ENCODE data around the gene AIMP1. TPM values are rescaled to one million over a fixed set of nuclear protein-coding genes. Genes with fewer than 3 reads are reported as not detected.
A peak's percentile ranks its signal among the peaks of the same experiment; 100 is the strongest.

Gene AIMP1
- total and polyA plus RNA-seq, 7 experiments from 2014 or later: 44.2 to 79.0 (median 57.4) TPM

DNA sequence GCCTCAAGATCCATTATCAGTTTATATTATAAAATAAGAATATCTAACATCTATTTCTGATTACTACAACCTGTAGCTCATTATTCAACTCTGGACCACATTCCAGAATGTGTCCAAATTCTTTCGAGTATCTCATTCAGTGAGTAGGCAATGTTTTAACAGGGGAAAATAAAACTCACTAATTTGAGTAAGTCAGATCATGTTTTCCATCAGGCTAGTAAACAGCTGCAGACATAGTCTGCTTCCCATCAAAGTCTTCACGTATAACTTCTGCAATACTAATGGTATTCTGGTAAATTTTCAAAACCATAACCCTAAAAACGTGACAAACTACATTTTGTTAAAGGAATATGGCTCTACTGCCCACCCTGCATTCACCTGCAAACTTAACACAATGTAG, 32.1 kb upstream of the AIMP1 start:
- Histone ChIP-seq H3K4me3 (ENCODE audit: low read length) (no peak overlapping the region), H3K9me3 (ENCODE audit: control insufficient read depth in 2 of 3, low read length in 3 of 3) (no peaks in the 10 kb centered on the region), H3K4me1 (ENCODE audit: control insufficient read depth in 2 of 2, insufficient read depth in 2 of 2, low read length in 2 of 2) (no peaks in the 10 kb centered on the region), H3K36me3 (ENCODE audit: control insufficient read depth in 2 of 3, insufficient read depth in 3 of 3, low read length in 3 of 3) (peaks cover 0 to 8% (median 0%) of the 10 kb centered on the region in 3 experiments), H3K27ac (ENCODE audit: low read depth, low read length) (no peak overlapping the region), H3K27me3 (ENCODE audit: control insufficient read depth in 2 of 2, insufficient read depth in 2 of 2, low read length in 2 of 2) (no peaks in the 10 kb centered on the region)
- peak overlapping the region in 1 of 9 donors; percentile 20 for H3K27ac Mint-ChIP-seq
- ATAC-seq (no peak), DNase-seq (no peak)
- H3K27me3 Mint-ChIP-seq: no peaks in the 10 kb centered on the region
- H3K36me3 Mint-ChIP-seq: peaks cover 0 to 50% (median 31%) of the 10 kb centered on the region in 5 donors
- ChIA-PET POLR2A (no interaction called here), CTCF (no interaction called here)
- no peak overlapping the region for H3K4me3 Mint-ChIP-seq
- intact Hi-C loops (cut with micrococcal nuclease): no loop called here
- H3K4me1 Mint-ChIP-seq: peaks cover 2 to 28% (median 14%) of the 10 kb centered on the region in 7 donors
- H3K9me3 Mint-ChIP-seq: peaks cover 0 to 20% (median 0%) of the 10 kb centered on the region in 11 donors

DNA sequence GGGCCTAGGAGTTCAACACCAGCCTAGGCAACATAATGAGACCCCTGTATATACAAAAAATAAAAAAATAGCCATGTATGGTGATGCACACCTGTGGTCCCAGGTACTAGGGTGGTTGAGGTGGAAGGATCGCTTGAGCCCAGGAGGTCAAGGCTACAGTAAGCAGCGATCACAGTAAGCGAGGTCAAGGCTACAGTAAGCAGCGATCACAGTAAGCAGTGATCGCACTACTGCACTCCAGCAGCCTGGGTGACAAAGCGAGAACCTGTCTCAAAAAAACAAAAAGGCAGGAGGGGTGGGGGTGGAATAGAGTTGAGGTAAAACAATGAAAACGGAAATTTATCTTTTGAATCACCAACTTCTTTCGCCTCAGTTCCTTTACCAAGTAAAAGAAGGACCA, 29.7 kb upstream of the AIMP1 start:
- Histone ChIP-seq H3K4me3 (ENCODE audit: low read length) (no peak overlapping the region), H3K27me3 (ENCODE audit: control insufficient read depth in 2 of 2, insufficient read depth in 2 of 2, low read length in 2 of 2) (no peaks in the 10 kb centered on the region), H3K27ac (ENCODE audit: low read depth, low read length) (no peak overlapping the region), H3K9me3 (ENCODE audit: control insufficient read depth in 2 of 3, low read length in 3 of 3) (no peaks in the 10 kb centered on the region), H3K4me1 (ENCODE audit: control insufficient read depth in 2 of 2, insufficient read depth in 2 of 2, low read length in 2 of 2) (no peaks in the 10 kb centered on the region), H3K36me3 (ENCODE audit: control insufficient read depth in 2 of 3, insufficient read depth in 3 of 3, low read length in 3 of 3) (peaks cover 0 to 12% (median 0%) of the 10 kb centered on the region in 3 experiments)
- H3K36me3 Mint-ChIP-seq: peaks cover 0 to 48% (median 36%) of the 10 kb centered on the region in 5 donors
- DNase-seq (no peak), ATAC-seq (no peak)
- peak overlapping the region in 1 of 9 donors; percentile 41 for H3K27ac Mint-ChIP-seq
- ChIA-PET CTCF (no interaction called here), POLR2A (no interaction called here)
- no peaks in the 10 kb centered on the region for H3K27me3 Mint-ChIP-seq
- no peak overlapping the region for H3K4me3 Mint-ChIP-seq
- peaks cover 0 to 11% (median 0%) of the 10 kb centered on the region in 11 donors for H3K9me3 Mint-ChIP-seq
- intact Hi-C loops (cut with micrococcal nuclease): no loop called here
- H3K4me1 Mint-ChIP-seq: peaks cover 2 to 25% (median 9%) of the 10 kb centered on the region in 7 donors

DNA sequence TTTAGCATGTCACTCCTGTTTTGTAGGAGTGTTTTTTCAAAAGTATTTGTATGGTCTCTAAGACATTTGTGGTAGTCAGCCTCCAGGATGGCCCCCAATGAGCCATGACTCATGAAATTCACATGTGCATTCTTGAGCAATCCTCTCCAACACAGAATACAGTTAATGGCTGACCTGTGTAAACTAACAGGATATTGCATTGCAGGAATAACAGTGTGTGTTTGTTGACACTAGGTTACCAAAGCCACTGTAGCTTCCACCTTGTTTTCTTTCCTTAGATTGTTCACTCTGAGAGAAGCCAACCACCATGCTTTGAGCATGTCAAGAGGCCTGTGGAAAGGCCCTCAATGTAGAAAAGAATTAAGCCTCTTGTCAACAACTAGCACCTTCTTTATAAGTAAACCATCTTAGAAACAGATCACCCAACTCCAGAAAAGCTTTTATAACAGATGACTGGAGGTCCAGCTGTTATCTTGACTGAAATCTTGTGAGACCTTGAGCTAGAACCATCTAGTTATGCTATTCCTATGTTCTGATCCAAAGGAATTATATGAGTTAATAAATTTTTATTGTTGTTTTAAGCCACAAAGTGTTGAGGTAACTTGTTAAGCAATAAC, 28.9 kb upstream of the AIMP1 start:
- H3K27ac ChIP-seq (ENCODE audit: low read depth, low read length): no peak overlapping the region
- ChIA-PET CTCF (no interaction called here), POLR2A (no interaction called here)
- peaks cover 0 to 16% (median 0%) of the 10 kb centered on the region in 3 experiments for H3K36me3 ChIP-seq (ENCODE audit: control insufficient read depth in 2 of 3, insufficient read depth in 3 of 3, low read length in 3 of 3)
- Mint-ChIP-seq H3K27me3 (no peaks in the 10 kb centered on the region), H3K27ac (no peak overlapping the region), H3K9me3 (peaks cover 0 to 3% (median 0%) of the 10 kb centered on the region in 11 donors), H3K4me3 (no peak overlapping the region), H3K36me3 (peaks cover 0 to 46% (median 27%) of the 10 kb centered on the region in 5 donors), H3K4me1 (peaks cover 2 to 20% (median 9%) of the 10 kb centered on the region in 7 donors)
- intact Hi-C loops (cut with micrococcal nuclease): no loop called here
- no peaks in the 10 kb centered on the region for H3K27me3 ChIP-seq (ENCODE audit: control insufficient read depth in 2 of 2, insufficient read depth in 2 of 2, low read length in 2 of 2)
- DNase-seq: no peak
- ATAC-seq: no peak
- no peaks in the 10 kb centered on the region for H3K9me3 ChIP-seq (ENCODE audit: control insufficient read depth in 2 of 3, low read length in 3 of 3)
- H3K4me3 ChIP-seq (ENCODE audit: low read length): no peak overlapping the region
- H3K4me1 ChIP-seq (ENCODE audit: control insufficient read depth in 2 of 2, insufficient read depth in 2 of 2, low read length in 2 of 2): no peaks in the 10 kb centered on the region

DNA sequence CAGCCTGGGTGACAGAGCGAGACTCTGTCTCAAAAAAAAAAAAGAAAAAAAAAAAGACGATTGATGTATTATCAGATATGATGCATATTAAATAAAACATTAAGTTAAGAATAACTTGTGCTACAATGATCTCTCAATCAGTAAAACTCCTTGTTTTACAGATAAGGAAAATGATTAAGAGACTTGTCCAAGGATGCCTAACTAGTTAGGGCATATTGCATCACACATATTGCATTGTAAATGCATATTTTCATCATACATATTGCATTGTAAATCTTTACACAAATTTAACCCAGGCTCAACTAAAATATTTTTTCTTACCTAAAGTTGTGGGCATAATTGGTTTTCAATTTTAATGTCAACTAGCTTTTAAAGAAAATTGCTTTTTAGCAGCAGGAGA, 26.6 kb upstream of the AIMP1 start:
- peaks cover 4 to 48% (median 16%) of the 10 kb centered on the region in 5 donors for H3K36me3 Mint-ChIP-seq
- no peak overlapping the region for H3K4me3 ChIP-seq (ENCODE audit: low read length)
- no peak overlapping the region for H3K4me3 Mint-ChIP-seq
- POLR2A ChIA-PET: no interaction called here
- DNase-seq (no peak), ATAC-seq (no peak)
- H3K36me3 ChIP-seq (ENCODE audit: control insufficient read depth in 2 of 3, insufficient read depth in 3 of 3, low read length in 3 of 3): peaks cover 0 to 19% (median under 1%) of the 10 kb centered on the region in 3 experiments
- H3K27me3 ChIP-seq (ENCODE audit: control insufficient read depth in 2 of 2, insufficient read depth in 2 of 2, low read length in 2 of 2): no peaks in the 10 kb centered on the region
- no peaks in the 10 kb centered on the region for H3K9me3 Mint-ChIP-seq
- H3K27ac Mint-ChIP-seq: no peak overlapping the region
- H3K9me3 ChIP-seq (ENCODE audit: control insufficient read depth in 2 of 3, low read length in 3 of 3): no peaks in the 10 kb centered on the region
- CTCF ChIA-PET: no interaction called here
- H3K4me1 Mint-ChIP-seq: peaks cover 0 to 7% (median 3%) of the 10 kb centered on the region in 7 donors
- H3K4me1 ChIP-seq (ENCODE audit: control insufficient read depth in 2 of 2, insufficient read depth in 2 of 2, low read length in 2 of 2): no peaks in the 10 kb centered on the region
- H3K27me3 Mint-ChIP-seq: no peaks in the 10 kb centered on the region
- H3K27ac ChIP-seq (ENCODE audit: low read depth, low read length): no peak overlapping the region
- intact Hi-C loops (cut with micrococcal nuclease): no loop called here

DNA sequence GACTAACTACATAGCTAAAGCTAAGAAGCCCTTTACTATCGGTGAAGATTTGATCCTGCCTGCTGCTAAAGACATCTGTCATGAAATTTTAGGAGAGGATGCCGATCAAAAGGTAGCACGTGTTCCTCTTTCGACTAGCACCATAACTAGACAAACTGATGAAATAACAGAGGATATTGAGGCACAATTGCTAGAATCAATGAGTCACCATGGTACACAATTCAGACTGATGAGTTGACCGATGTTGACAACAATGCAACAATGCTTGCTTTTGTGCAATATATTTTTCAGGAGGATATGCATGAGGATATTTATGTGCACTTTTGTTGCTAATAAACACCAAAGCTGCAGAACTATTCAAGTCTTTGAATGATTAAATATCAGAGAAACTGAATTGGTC, 24.7 kb upstream of the AIMP1 start:
- ChIA-PET POLR2A (interaction anchor here (1.2 kb wide), 1 partner anchor 24 kb away, joined by 3 read pairs; no protein-coding TSS in a partner anchor), CTCF (no interaction called here)
- Histone ChIP-seq H3K4me1 (ENCODE audit: control insufficient read depth in 2 of 2, insufficient read depth in 2 of 2, low read length in 2 of 2) (no peaks in the 10 kb centered on the region), H3K27me3 (ENCODE audit: control insufficient read depth in 2 of 2, insufficient read depth in 2 of 2, low read length in 2 of 2) (no peaks in the 10 kb centered on the region), H3K27ac (ENCODE audit: low read depth, low read length) (no peak overlapping the region), H3K36me3 (ENCODE audit: control insufficient read depth in 2 of 3, insufficient read depth in 3 of 3, low read length in 3 of 3) (peaks cover 0 to 19% (median 5%) of the 10 kb centered on the region in 3 experiments), H3K4me3 (ENCODE audit: low read length) (no peak overlapping the region), H3K9me3 (ENCODE audit: control insufficient read depth in 2 of 3, low read length in 3 of 3) (no peaks in the 10 kb centered on the region)
- no peak overlapping the region for H3K4me3 Mint-ChIP-seq
- no peak for ATAC-seq
- peaks cover 0 to 9% (median 6%) of the 10 kb centered on the region in 7 donors for H3K4me1 Mint-ChIP-seq
- peaks cover 5 to 60% (median 25%) of the 10 kb centered on the region in 5 donors for H3K36me3 Mint-ChIP-seq
- H3K27me3 Mint-ChIP-seq: no peaks in the 10 kb centered on the region
- H3K27ac Mint-ChIP-seq: no peak overlapping the region
- DNase-seq: no peak
- intact Hi-C loops (cut with micrococcal nuclease): no loop called here
- no peaks in the 10 kb centered on the region for H3K9me3 Mint-ChIP-seq

DNA sequence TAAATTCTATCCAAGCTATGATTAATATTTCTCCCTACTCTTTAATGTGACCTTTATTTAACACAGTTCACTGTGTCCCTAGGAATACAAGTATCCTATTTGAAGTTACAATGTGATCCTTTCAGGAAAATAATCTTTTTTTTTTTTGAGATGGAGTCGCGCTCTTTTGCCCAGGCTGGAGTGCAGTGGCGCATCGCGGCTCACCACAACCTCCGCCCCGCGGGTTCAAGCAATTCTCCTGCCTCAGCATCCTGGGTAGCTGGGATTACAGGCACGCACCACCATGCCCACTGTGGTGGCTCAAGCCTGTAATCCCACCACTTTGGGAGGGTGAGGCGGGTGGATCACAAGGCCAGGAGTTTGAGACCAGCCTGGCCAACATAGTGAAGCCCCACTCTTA, 22.3 kb upstream of the AIMP1 start:
- CTCF ChIA-PET: interaction anchor here (0.6 kb wide), 1 partner anchor 16 kb away, joined by 4 read pairs; no protein-coding TSS in a partner anchor
- ATAC-seq: no peak
- no peaks in the 10 kb centered on the region for H3K9me3 ChIP-seq (ENCODE audit: control insufficient read depth in 2 of 3, low read length in 3 of 3)

More for the DNA sequence above, 22.3 kb upstream of the AIMP1 start:
- Histone ChIP-seq H3K4me1 (ENCODE audit: control insufficient read depth in 2 of 2, insufficient read depth in 2 of 2, low read length in 2 of 2) (no peaks in the 10 kb centered on the region), H3K4me3 (ENCODE audit: low read length) (no peak overlapping the region), H3K27me3 (ENCODE audit: control insufficient read depth in 2 of 2, insufficient read depth in 2 of 2, low read length in 2 of 2) (no peaks in the 10 kb centered on the region), H3K36me3 (ENCODE audit: control insufficient read depth in 2 of 3, insufficient read depth in 3 of 3, low read length in 3 of 3) (peaks cover 0 to 11% (median 5%) of the 10 kb centered on the region in 3 experiments), H3K27ac (ENCODE audit: low read depth, low read length) (no peak overlapping the region)
- H3K9me3 Mint-ChIP-seq: no peaks in the 10 kb centered on the region
- DNase-seq: no peak
- intact Hi-C loops (cut with micrococcal nuclease): no loop called here
- H3K4me1 Mint-ChIP-seq: peaks cover 0 to 19% (median 7%) of the 10 kb centered on the region in 7 donors
- POLR2A ChIA-PET: no interaction called here
- peaks cover 5 to 61% (median 31%) of the 10 kb centered on the region in 5 donors for H3K36me3 Mint-ChIP-seq
- H3K27ac Mint-ChIP-seq: no peak overlapping the region
- no peak overlapping the region for H3K4me3 Mint-ChIP-seq
- no peaks in the 10 kb centered on the region for H3K27me3 Mint-ChIP-seq

Measured in naive thymus-derived CD4-positive, alpha-beta T cell (primary cell).